HG02870 (cell line): ENCODE results near the gene PAX6.

Source experiments
- ATAC-seq: cut with Tn5 transposase; IDR thresholded peaks from one replicate; pipeline ENCODE4 v1.9.1; 2021; ENCODE audit warnings: mild to moderate bottlenecking, moderate library complexity; ENCODE audit not compliant: unreplicated experiment

PAX6 gene

GRCh38 chr11:31810779-31811647 lies at the start of gene PAX6:
Gene PAX6, minus strand, starts transcription at chr11:31811322. Its CDS starts 4,911 bp downstream, at chr11:31806411.
- peak; percentile 65 for ATAC-seq

DNA sequence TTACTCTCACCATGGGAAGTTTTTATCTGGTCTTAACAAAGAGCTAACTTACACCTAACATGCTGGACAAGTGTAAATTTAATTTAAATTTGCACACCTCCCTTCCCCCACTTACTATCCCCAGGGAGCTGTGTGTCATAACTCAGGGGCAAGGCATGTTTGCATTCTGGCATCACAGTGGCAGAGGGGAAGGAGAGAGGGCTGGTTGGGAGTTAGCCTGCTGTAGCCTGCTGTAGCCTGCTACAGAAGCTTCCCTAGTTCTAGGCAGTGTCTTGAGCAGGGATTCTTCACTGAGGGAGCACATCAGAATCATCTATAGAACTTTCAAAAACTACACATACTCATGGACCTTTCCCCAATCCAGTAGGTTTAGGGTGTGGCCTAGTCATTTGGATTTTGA lies 49.3 kb upstream of the PAX6 start:
- ATAC-seq = no peak

- no peak for ATAC-seq
These were observed 45.1 kb upstream of the PAX6 start for GRCh38 chr11:31856248-31856647.

DNA sequence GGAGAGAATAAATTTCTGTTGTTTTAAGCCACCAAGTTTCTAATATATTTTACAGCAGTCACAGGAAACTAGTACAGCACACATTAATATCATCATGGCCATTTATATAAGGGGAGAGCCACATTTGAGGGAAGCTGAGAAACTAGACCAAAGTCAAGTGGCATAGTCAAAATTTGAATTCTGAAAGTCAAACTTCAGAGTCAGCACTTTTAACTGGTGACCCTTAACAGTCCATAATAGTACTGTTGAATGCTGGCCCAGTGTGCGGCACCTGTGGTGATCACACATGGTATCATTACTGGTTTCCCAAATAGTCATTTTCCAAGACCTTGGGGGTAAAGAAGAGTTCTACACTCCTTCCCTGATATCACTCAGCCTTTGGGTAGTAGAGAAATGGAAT lies 44.3 kb upstream of the PAX6 start:
- ATAC-seq = no peak

DNA sequence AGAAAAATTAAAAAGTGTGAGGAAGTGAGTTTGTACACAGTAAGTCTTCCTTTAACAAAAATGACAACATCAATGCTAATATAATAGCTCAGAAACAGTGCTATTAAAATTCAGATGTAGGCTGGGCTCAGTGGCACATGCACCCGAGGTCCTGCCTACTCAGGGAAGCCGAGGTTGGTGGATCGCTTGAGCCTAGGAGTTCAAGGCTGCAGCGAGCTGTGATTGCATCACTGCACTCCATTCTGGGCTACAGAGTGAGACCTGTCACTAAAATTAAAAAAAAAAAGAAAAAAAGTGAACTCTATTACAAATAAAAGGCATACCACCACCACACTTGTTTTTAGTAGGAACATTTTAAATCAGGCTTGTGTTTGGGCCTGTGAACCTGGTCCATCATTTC lies 39.2 kb upstream of the PAX6 start:
- no peak for ATAC-seq

DNA sequence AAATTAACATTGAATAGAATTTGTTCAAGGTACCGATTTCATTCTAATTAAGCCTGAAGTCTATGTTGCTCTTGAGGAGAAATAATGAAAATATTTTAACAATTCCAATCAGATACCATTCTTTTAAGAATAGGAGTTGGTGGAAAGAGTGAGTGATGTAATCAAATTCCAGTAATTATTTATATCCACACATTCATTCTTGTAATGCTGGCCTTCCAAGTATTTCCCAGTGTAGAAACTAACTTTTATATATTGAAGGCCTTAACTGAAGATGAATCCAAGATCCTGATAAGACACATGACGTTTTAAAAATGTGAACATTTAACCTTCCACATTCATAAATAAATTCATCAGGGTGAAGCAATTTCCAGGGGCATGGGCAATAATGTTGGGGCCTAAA lies 36.6 kb upstream of the PAX6 start:
- ATAC-seq = no peak

GRCh38 chr11:31845331-31845730 lies 34.2 kb upstream of the PAX6 start:
- no peak for ATAC-seq

DNA sequence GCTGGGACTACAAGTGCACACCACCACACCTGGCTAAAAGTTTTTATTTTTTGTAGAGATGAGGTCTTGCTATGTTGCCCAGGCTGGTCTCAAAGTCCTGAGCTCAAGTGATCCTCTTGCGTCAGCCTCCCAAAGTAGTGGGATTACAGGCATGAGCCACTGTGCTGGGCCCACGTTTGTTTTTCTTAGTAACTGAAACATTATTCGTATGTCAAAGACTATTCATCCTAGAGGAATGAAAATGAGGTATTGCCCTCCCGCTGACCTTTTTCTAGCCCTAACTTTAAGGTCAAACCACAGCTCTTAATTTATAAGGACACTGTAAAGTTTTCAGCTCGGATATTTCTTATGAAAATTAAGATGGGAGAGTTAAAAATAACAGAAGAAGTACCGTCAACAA lies 33.2 kb upstream of the PAX6 start:
- ATAC-seq = no peak

DNA sequence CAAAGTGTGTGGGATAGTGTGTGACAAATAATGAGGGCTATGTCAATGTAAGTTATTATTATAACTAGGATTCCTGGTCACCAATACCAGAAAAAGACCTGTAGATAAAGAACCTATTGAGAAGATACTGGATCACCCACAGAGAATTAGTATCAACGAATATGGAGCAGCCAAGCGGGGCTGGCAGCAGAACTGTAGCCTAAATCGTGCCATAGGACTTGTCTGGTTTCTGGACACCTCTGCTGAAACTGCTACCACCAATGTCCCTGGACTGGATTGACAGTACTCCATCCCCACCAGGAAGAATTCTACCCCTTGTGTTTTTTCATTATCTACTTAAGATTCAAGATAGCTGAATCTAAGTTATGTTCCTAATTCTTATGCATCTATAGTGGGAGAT lies 30.3 kb upstream of the PAX6 start:
- no peak for ATAC-seq

DNA sequence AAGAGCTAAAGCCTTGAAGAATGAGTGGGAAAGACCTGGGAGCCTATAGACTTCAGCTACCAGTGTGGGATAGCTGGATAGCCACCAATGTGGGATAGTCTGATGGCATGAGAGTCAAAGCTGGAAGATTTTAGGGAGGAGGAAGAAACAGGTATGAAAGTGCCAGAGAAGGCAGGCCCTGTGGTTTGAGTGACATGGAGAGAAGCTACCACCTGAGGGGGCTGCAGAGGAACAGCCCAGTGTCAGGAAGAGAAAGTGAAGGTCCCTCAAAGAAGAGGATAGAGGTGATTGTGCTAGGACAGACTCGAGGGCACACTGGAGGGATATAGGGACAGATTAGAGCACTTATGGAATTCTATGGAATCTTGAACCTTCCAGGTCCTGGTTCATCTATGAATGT lies 23.1 kb upstream of the PAX6 start:
- no peak for ATAC-seq

DNA sequence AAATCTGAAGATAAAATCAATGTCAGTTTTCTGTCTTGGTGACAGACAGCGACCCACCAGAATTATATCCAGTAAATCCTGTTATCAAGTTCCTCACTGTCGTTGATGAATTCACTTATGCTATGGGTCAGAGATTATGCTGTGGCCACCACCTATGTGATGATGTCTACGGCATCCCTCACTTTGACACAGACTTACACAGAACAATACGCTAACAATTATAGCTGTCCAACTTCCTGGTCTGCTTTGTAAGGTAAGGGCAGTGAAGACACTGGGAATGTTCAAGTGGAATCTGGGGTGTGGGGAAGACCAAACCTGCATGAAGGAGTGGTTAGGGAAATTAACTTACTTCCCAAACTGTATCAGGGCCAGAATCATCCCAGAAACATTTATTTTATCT lies 19.3 kb upstream of the PAX6 start:
- no peak for ATAC-seq

DNA sequence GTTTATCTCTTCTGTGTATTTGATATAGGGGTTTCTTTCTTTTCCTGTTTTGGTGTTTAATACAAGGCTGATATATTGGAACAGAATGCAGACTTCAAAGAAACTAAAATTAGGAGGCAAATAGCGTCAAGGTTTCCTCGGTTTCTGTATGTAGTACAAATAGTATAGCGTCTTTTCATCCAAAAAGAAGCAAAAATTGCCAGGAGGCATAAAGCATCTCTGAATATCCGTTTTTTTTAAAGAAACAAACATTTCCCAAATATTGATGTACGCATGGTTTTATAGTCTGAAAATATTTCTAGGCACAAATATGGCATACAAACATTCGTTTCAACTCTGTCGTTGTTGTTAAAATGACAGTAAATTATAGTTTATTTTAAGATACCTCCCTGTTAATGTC lies 17.1 kb upstream of the PAX6 start:
- no peak for ATAC-seq

GRCh38 chr11:31827455-31828206 lies 16.5 kb upstream of the PAX6 start:
- ATAC-seq = no peak

DNA sequence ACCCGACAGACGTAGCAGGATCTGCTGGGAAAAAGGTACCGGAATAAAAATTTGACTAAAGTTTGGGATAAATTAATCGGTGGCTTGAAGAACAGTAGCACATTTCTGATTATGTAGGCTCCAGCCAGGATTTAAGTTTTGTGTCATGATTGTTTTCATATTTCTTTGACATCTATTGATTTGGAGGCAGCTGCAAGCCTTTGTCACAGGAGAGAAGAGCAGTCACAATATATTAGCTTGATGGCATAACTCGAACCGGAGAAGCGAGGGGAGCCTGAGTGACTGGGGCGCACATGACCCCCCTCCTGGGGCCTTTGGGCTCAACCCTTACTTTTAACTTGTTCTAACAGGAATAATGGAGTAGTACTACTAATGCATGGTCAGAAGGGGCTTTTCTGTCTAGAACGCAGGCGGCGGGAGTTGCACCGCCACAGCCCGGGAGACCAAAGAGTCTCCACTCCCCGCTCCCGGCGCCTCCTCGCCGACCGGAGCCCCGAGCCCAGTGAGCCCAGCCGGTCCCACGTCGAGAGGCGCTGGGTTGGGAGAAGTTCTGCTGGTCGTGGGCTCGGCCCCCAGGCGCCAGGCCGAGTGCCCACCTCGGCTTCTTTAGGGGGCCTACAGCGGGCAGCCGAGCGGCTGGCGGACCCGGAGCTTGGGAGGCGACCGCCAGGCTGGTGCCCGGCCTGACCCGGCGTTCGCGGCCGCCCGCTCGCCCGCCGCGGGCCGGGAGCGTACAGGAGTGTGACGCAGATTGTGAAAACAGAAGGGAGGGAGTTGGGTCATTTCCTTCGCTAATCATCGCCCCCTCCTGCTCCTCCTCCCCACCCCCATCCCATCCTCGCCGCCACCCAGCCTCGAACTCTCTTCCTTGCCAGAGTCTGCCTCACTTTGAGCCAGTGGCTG lies 15.7 kb upstream of the PAX6 start:
- no peak for ATAC-seq

GRCh38 chr11:31825838-31826484 lies 14.8 kb upstream of the PAX6 start:
- no peak for ATAC-seq

DNA sequence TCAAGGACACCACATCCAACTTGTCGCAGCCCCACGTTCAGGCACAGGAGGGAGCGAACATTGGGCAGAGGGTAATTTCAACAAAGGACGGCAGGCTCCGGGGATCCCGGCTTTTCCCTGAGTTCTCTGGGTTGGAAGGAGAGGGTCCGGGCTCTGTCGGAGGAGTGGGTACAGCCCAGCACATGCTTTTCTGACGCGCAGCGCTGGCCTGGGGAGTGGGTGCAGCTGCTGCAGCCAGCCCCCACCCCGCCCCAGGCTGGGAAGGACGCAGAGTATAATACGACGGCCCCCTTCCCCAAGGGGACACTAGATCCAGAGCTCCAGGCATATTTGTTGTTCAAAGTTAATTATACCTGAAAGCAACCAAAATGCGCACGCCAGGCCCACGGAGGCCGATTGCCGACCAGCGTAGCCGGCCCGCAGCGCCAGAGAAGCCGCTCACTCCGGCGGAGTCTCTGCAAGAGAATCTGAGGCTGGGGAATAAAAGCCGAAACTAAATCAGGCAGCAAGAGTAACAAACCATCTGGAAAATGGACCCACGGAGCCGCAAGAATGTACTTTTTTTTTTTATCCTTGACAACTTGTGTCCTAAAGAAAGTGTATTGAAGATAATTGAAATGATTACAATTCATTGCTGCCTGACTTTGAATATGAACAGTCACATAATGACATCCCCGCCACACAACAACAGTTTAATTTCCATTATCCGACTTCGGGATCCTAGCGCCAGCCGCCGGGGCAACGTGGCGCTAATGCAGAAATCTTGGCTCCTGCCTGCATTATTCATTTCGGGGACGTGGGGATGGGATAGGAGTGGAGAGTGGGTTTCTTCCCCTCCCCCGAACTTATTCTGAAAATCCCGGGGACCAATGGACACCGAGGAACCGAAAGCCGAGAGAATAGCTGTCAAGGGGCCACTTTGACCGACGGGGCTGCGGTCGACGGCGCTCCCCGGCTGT lies 14.0 kb upstream of the PAX6 start:
- ATAC-seq = no peak

DNA sequence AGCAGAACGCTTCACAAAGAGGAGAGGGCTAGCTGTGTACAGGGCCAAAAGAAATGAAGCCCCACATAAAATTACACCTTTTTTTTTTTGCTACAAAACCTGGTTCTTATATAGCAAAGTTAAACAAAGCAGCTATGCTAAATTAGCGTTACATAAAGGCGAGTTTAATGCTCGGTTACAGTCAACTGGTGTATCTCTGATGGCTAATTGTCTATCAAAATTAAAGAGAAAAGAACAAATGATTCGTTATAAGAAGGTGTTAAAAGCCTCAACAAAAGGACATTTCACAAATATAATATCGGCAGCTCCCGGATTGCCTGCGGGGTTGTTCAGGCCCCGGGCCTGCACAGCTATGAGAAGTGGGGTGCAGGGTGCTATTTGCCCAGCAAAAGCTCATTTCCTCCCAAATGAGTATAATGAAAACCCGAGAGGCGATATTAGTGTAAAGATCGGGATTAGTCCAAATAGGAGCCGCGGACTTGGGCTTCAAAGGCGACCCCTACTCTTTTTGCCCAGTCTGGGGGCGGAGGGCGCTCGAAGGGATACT lies 13.3 kb upstream of the PAX6 start:
- no peak for ATAC-seq

GRCh38 chr11:31823644-31824331 lies 12.7 kb upstream of the PAX6 start:
- ATAC-seq = no peak
